Mammary epithelial cell (primary cell): ENCODE results near the gene PTX3.

ENCODE experiments used
- EZH2 ChIP-seq: IDR thresholded peaks from 2 replicates; pipeline ENCODE4 v1.6.1; 2012; ENCODE audit warnings: low read length, inconsistent platforms, borderline replicate concordance
- TF ChIP-seq, protein P1 (sequence below), 2 donors: IDR thresholded peaks in 1 of 2; conservative IDR thresholded peaks in 1 of 2; 2 replicates each; pipeline ENCODE4 v1.5.1; 2011 to 2012; ENCODE audit warnings: inconsistent platforms in 2 of 2, low read length in 2 of 2, mild to moderate bottlenecking in 2 of 2, control low read depth in 1 of 2, low read depth in 1 of 2; ENCODE audit not compliant: insufficient read depth in 1 of 2; ENCODE audit errors: extremely low read depth in 1 of 2

- TF ChIP-seq, protein P1, sequence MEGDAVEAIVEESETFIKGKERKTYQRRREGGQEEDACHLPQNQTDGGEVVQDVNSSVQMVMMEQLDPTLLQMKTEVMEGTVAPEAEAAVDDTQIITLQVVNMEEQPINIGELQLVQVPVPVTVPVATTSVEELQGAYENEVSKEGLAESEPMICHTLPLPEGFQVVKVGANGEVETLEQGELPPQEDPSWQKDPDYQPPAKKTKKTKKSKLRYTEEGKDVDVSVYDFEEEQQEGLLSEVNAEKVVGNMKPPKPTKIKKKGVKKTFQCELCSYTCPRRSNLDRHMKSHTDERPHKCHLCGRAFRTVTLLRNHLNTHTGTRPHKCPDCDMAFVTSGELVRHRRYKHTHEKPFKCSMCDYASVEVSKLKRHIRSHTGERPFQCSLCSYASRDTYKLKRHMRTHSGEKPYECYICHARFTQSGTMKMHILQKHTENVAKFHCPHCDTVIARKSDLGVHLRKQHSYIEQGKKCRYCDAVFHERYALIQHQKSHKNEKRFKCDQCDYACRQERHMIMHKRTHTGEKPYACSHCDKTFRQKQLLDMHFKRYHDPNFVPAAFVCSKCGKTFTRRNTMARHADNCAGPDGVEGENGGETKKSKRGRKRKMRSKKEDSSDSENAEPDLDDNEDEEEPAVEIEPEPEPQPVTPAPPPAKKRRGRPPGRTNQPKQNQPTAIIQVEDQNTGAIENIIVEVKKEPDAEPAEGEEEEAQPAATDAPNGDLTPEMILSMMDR (conservative IDR thresholded peaks at IDR 0.05 in 1 of 2, IDR thresholded peaks at IDR 0.05 in 1 of 2; ENCODE audit: extremely low read depth in 1 of 2, insufficient read depth in 1 of 2, low read depth in 1 of 2, low read length in 2 of 2) = no peak
- TF ChIP-seq EZH2 = no peak
Observed at GRCh38 chr3:157453824-157454223, 17.2 kb downstream of the PTX3 start.
